Glutamatergic neuron (in vitro differentiated cells): Measurements from ENCODE around the gene SLC41A2. TPM values are rescaled to one million over a fixed set of nuclear protein-coding genes. Genes with fewer than 3 reads are reported as not detected.
"Not testable (repeated sequence)": the region's sequence is repeated elsewhere in the genome, so short reads cannot be mapped to it uniquely, and the experiment has no call there.

Source experiments
- DNase-seq: peaks from one replicate; pipeline ENCODE4 v3.0.0; 2022
- H3K27ac Mint-ChIP-seq: one replicate; pipeline ENCODE4 v1.8.0; 2020; ENCODE audit warnings: mild to moderate bottlenecking, mixed read lengths, inconsistent platforms; ENCODE audit not compliant: unreplicated experiment
- H3K27me3 Mint-ChIP-seq: one replicate; pipeline ENCODE4 v1.8.0; 2020; ENCODE audit warnings: mild to moderate bottlenecking, moderate library complexity, mixed read lengths, inconsistent platforms; ENCODE audit not compliant: unreplicated experiment
- H3K36me3 Mint-ChIP-seq: one replicate; pipeline ENCODE4 v1.8.0; 2020; ENCODE audit warnings: mild to moderate bottlenecking, mixed read lengths, inconsistent platforms; ENCODE audit not compliant: unreplicated experiment
- H3K4me1 Mint-ChIP-seq: one replicate; pipeline ENCODE4 v1.8.0; 2020; ENCODE audit warnings: mild to moderate bottlenecking, low read depth, mixed read lengths, inconsistent platforms; ENCODE audit not compliant: unreplicated experiment
- H3K4me3 Mint-ChIP-seq: one replicate; pipeline ENCODE4 v1.8.0; 2020; ENCODE audit warnings: mild to moderate bottlenecking, mixed read lengths, inconsistent platforms; ENCODE audit not compliant: unreplicated experiment
- H3K9me3 Mint-ChIP-seq: one replicate; pipeline ENCODE4 v1.8.0; 2020; ENCODE audit warnings: mild to moderate bottlenecking, moderate library complexity, mixed read lengths, inconsistent platforms; ENCODE audit not compliant: unreplicated experiment
- total RNA-seq: library from RNA; stranded (reverse); fragmentation: NEBNext Ultra II Directional; extraction: Animal tissue kit (Norgen Biotek cat#: 25700); gene quantifications from one replicate; pipeline ENCODE4 v1.2.1, GENCODE V29; 2021; ENCODE audit not compliant: unreplicated experiment
- TF ChIP-seq, protein P1 (sequence below): fragments of 200-600 bp; sonication (generic); IDR thresholded peaks from one replicate; pipeline ENCODE4 v1.5.0; 2021; ENCODE audit not compliant: partially characterized antibody, unreplicated experiment

Gene SLC41A2
- total RNA-seq, 1 donor from 2014 or later = 12.0 TPM

DNA sequence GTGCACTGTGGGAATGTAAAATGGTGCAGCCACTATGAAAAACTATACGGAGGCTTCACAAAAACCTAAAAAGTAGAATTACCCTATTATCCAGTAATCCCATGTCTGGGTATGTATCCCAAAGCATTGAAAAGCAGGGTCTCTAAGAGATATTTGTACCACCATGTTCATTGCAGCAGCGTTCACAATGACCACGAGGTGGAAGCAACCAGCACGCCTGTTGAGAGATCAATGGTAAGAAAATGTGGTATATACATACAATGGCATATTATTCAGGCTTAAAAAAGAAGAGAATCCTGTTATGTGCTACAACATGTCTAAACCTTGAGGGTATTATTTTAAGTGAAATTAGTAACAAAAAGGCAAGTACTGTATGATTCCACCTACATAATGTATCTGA is 27.1 kb upstream of the SLC41A2 start:
- H3K9me3 Mint-ChIP-seq = no peaks in the 10 kb centered on the region
- no peaks in the 10 kb centered on the region for H3K36me3 Mint-ChIP-seq
- no peaks in the 10 kb centered on the region for H3K27me3 Mint-ChIP-seq
- H3K4me3 Mint-ChIP-seq = peak overlapping the region; percentile 85
- H3K4me1 Mint-ChIP-seq = peaks cover 6% of the 10 kb centered on the region
- TF ChIP-seq, protein P1, sequence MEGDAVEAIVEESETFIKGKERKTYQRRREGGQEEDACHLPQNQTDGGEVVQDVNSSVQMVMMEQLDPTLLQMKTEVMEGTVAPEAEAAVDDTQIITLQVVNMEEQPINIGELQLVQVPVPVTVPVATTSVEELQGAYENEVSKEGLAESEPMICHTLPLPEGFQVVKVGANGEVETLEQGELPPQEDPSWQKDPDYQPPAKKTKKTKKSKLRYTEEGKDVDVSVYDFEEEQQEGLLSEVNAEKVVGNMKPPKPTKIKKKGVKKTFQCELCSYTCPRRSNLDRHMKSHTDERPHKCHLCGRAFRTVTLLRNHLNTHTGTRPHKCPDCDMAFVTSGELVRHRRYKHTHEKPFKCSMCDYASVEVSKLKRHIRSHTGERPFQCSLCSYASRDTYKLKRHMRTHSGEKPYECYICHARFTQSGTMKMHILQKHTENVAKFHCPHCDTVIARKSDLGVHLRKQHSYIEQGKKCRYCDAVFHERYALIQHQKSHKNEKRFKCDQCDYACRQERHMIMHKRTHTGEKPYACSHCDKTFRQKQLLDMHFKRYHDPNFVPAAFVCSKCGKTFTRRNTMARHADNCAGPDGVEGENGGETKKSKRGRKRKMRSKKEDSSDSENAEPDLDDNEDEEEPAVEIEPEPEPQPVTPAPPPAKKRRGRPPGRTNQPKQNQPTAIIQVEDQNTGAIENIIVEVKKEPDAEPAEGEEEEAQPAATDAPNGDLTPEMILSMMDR = no peak
- H3K27ac Mint-ChIP-seq = no peak overlapping the region
- no peak for DNase-seq

DNA sequence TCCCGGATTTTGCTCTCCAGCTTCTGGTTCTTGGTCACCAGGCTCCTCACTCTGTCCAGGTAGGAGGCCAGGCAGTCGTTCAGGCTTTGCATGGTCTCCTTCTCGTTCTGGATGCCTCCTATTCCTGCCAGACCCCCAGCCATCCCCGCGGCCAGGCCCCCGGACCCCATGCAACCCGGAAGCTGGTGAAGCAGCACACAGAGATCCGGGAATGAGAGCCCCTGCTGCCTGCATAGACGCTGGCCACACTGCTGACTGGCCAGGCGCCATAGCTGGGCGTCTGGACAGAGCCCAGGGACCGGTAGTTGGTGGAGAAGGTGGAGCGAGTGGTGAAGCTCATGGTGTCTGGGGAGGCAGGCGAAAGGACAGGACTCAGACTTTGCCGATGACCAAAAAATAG is 19.6 kb upstream of the SLC41A2 start:
- H3K27me3 Mint-ChIP-seq, DNase-seq, H3K36me3 Mint-ChIP-seq, H3K4me1 Mint-ChIP-seq, H3K27ac Mint-ChIP-seq, H3K9me3 Mint-ChIP-seq, H3K4me3 Mint-ChIP-seq: not testable (repeated sequence)

DNA sequence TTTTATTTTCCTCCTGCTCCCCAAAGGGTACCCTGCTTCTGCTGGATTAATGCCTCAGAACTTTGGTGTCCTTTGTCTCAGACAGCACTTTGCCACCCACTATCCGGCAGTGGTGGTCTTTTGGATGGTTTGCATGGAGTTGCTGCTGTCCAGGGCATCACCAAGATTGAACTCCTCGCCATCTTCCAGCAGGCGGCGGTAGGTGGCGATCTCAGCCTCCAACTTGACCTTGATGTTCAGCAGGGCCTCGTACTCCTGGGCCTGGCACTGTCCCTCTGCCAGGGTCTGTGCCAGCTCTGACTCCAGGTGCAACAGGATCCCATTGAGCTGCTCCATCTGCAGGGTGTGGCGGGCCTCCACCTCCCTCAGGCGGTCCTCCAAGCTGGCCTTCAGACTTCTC is 18.6 kb upstream of the SLC41A2 start:
- no peak overlapping the region for H3K27ac Mint-ChIP-seq
- no peak for DNase-seq
- H3K9me3 Mint-ChIP-seq = no peaks in the 10 kb centered on the region
- TF ChIP-seq, protein P1 = no peak
- no peaks in the 10 kb centered on the region for H3K27me3 Mint-ChIP-seq
- no peak overlapping the region for H3K4me3 Mint-ChIP-seq
- no peaks in the 10 kb centered on the region for H3K36me3 Mint-ChIP-seq
- H3K4me1 Mint-ChIP-seq = no peaks in the 10 kb centered on the region

DNA sequence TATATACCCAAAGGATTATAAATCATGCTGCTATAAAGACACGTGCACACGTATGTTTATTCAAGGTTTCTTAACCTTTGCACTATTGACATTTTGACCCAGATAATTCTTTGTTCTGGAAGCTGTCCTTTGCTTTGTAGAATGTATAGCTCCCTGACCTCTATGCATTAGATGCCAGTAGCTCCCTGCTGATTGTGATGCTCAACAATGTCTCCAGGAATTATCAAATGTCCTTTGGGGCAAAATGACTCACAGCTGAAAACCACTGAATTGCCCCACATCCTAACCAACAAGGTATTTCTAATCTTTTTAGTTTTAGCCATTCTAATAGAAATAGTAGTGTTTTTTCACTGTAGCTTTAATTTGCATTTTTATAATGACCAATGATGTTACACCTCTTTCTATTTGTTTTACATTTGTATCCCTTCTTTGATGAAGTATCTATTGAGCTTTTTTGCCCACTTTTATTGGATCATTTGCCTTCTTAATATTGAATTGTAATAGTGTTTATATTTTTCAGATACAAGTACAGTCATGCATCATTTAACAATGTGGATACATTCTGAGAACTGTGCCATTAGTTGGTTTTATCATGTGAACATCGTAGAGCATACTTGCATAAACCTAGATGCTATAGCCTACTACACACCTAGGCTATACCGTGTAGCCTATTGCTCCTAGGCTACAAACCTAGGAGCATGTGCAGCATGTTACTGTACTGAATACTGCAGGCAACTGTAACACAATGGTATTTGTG is 17.7 kb upstream of the SLC41A2 start:
- DNase-seq = no peak
- H3K4me3 Mint-ChIP-seq = no peak overlapping the region
- H3K27me3 Mint-ChIP-seq = no peaks in the 10 kb centered on the region

DNA sequence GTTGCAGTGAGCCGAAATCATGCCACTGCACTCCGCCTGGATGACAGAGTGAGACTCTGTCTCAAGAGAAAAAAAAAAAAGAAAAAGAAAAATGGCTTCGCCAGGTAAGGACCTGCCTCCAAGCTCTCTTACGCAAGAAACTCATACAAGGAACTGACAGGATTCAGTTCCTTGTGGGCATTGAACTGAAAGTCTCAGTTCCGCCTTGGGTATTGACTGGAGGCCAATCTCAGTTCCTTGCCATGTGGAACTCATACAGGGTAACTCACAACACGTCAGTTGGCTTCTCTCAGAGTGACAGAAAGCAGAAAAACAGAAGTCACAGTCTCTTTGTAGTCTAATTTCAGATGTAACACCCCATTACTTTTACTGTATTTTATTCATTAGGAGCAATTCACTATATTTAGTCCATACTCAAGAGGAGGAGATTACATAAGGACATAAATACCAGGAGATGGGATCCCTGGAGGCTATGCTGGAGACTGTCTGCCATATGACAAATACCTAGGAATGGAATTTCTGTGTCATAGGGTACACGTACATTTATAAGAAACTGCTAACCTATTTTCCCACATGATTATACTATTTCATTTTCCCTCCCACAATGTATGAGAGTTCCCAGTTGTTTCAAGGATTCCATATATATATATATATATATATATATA is 16.7 kb upstream of the SLC41A2 start:
- no peak for DNase-seq
- TF ChIP-seq, protein P1 = no peak
- H3K27me3 Mint-ChIP-seq = no peaks in the 10 kb centered on the region
- no peaks in the 10 kb centered on the region for H3K36me3 Mint-ChIP-seq
- H3K27ac Mint-ChIP-seq = no peak overlapping the region
- no peaks in the 10 kb centered on the region for H3K9me3 Mint-ChIP-seq
- H3K4me3 Mint-ChIP-seq = no peak overlapping the region
- H3K4me1 Mint-ChIP-seq = no peaks in the 10 kb centered on the region

More for the DNA sequence above, 17.7 kb upstream of the SLC41A2 start:
- no peak overlapping the region for H3K27ac Mint-ChIP-seq
- H3K9me3 Mint-ChIP-seq = no peaks in the 10 kb centered on the region
- TF ChIP-seq, protein P1 = no peak
- H3K36me3 Mint-ChIP-seq = no peaks in the 10 kb centered on the region
- H3K4me1 Mint-ChIP-seq = no peaks in the 10 kb centered on the region
